Hepatocyte (in vitro differentiated cells): ENCODE results near the gene CEACAM7. TPM values are rescaled to one million over a fixed set of nuclear protein-coding genes. Genes with fewer than 3 reads are reported as not detected.

Source experiments
- DNase-seq: peaks from one replicate; pipeline ENCODE4 v3.0.0-alpha.2; 2016; ENCODE audit warnings: low spot score
- H2AFZ ChIP-seq: fragments of 200-600 bp; sonication (generic); 2 replicates; pipeline ENCODE4 v1.6.0; 2016; ENCODE audit warnings: antibody characterized with exemption, mild to moderate bottlenecking
- H3K27ac ChIP-seq: fragments of 200-600 bp; sonication (generic); 2 replicates; pipeline ENCODE4 v1.5.1; 2016; ENCODE audit warnings: mild to moderate bottlenecking
- H3K27me3 ChIP-seq: fragments of 200-600 bp; sonication (generic); 2 replicates; pipeline ENCODE4 v1.6.1; 2016
- H3K36me3 ChIP-seq: fragments of 200-600 bp; sonication (generic); replicated peaks from 2 replicates; pipeline ENCODE4 v1.5.1; 2016; ENCODE audit warnings: low read depth; ENCODE audit not compliant: insufficient read depth
- H3K4me1 ChIP-seq: fragments of 200-600 bp; sonication (generic); 2 replicates; pipeline ENCODE4 v1.5.1; 2016; ENCODE audit warnings: mild to moderate bottlenecking, moderate library complexity; ENCODE audit not compliant: insufficient read depth
- H3K4me2 ChIP-seq: fragments of 200-600 bp; sonication (generic); 2 replicates; pipeline ENCODE4 v1.6.0; 2016
- H3K4me3 ChIP-seq: fragments of 200-600 bp; sonication (generic); 2 replicates; pipeline ENCODE4 v1.5.1; 2016; ENCODE audit warnings: mild to moderate bottlenecking
- H3K79me2 ChIP-seq: fragments of 200-600 bp; sonication (generic); 2 replicates; pipeline ENCODE4 v1.6.0; 2017; ENCODE audit warnings: mild to moderate bottlenecking
- H3K9me2 ChIP-seq: fragments of 200-600 bp; sonication (generic); replicated peaks from 2 replicates; pipeline ENCODE4 v1.6.0; 2017; ENCODE audit warnings: mild to moderate bottlenecking; ENCODE audit not compliant: insufficient read depth
- H3K9me3 ChIP-seq: fragments of 200-600 bp; sonication (generic); 2 replicates; pipeline ENCODE4 v1.5.1; 2016; ENCODE audit warnings: low read depth, mild to moderate bottlenecking
- H4K20me1 ChIP-seq: fragments of 200-600 bp; sonication (generic); 2 replicates; pipeline ENCODE4 v1.6.0; 2016; ENCODE audit warnings: mild to moderate bottlenecking; ENCODE audit not compliant: insufficient read depth, poor library complexity, severe bottlenecking
- CTCF ChIP-seq: fragments of 200-600 bp; sonication (generic); IDR thresholded peaks from 2 replicates; pipeline ENCODE4 v1.5.1; 2016; ENCODE audit warnings: antibody characterized with exemption, mild to moderate bottlenecking; ENCODE audit not compliant: poor library complexity
- EZH2 ChIP-seq: fragments of 200-600 bp; sonication (generic); IDR thresholded peaks from 2 replicates; pipeline ENCODE4 v1.6.1; 2016; ENCODE audit warnings: antibody characterized with exemption, mild to moderate bottlenecking, borderline replicate concordance
- EZH2phosphoT487 ChIP-seq: fragments of 200-600 bp; sonication (generic); IDR thresholded peaks from one replicate; pipeline ENCODE4 v1.6.1; 2018; ENCODE audit warnings: antibody characterized with exemption, mild to moderate bottlenecking, low read depth, moderate library complexity; ENCODE audit not compliant: unreplicated experiment, severe bottlenecking
- WGBS: methylation state at CpG from one replicate; pipeline ENCODE4 v1.1.6; 2016; ENCODE audit warnings: low lambda C conversion rate; ENCODE audit errors: missing lambda C conversion rate; 5-methylcytosine and 5-hydroxymethylcytosine counted together
- polyA plus RNA-seq: library from polyadenylated mRNA; unstranded; fragments of >200 nt; fragmentation: Nextera tagmentation; extraction: Ambion mirVana; gene quantifications from 2 replicates; pipeline ENCODE4 v1.2.1, GENCODE V29; 2016
- total RNA-seq: library from RNA; depleted of rRNA; stranded (reverse); fragments of >200 nt; gene quantifications from 2 replicates; pipeline ENCODE4 v1.2.3, GENCODE V29; 2014

Gene CEACAM7
- total and polyA plus RNA-seq, 2 experiments from 2014 or later: 2.7 TPM; not detected in 1

DNA sequence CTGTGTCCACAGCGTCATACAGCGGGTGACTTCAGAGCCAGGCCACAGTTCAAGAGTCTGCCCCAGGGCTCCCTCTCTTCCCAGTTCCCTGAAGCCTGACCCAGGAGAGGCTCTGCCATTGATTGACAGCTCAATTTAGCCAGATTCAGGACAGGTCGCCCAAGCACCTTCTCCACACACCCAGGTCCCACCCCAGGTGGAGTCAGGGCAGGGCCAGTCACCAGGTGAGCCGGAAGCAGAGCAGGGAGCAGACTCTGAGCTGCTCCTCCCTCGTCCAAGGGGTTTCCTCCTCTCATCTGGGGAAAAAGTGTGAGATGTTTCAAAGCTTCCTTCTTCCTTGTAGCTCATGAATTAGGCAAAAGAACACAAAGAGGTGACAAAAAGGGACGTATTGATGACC is 5.6 kb downstream of the CEACAM7 start:
- Histone ChIP-seq H3K79me2 (no peaks in the 10 kb centered on the region), H3K9me3 (no peaks in the 10 kb centered on the region), H3K27me3 (no peaks in the 10 kb centered on the region), H2AFZ (no peak overlapping the region), H3K4me3 (no peak overlapping the region), H3K27ac (no peak overlapping the region), H4K20me1 (no peaks in the 10 kb centered on the region), H3K4me1 (no peaks in the 10 kb centered on the region), H3K9me2 (no peaks in the 10 kb centered on the region), H3K4me2 (no peak overlapping the region), H3K36me3 (no peaks in the 10 kb centered on the region)
- WGBS: 47% methylated on average over 6 of the region's 6 CpGs
- DNase-seq: no peak
- no peak for TF ChIP-seq CTCF
- TF ChIP-seq EZH2: no peak
- no peak for TF ChIP-seq EZH2phosphoT487

GRCh38 chr19:41671486-41671885 is 16.6 kb downstream of the CEACAM7 start:
- no peaks in the 10 kb centered on the region for H3K27me3 ChIP-seq
- no peak overlapping the region for H3K27ac ChIP-seq
- H3K36me3 ChIP-seq: no peaks in the 10 kb centered on the region
- no peaks in the 10 kb centered on the region for H4K20me1 ChIP-seq
- H3K9me3 ChIP-seq: peaks cover 3% of the 10 kb centered on the region
- DNase-seq: no peak
- H3K4me1 ChIP-seq: no peaks in the 10 kb centered on the region
- no peaks in the 10 kb centered on the region for H3K79me2 ChIP-seq
- WGBS: 65% methylated on average over 5 of the region's 5 CpGs
- no peak overlapping the region for H3K4me3 ChIP-seq
- H3K4me2 ChIP-seq: no peak overlapping the region
- no peak overlapping the region for H2AFZ ChIP-seq
- no peak for TF ChIP-seq EZH2phosphoT487
- TF ChIP-seq CTCF: no peak
- TF ChIP-seq EZH2: no peak
- no peaks in the 10 kb centered on the region for H3K9me2 ChIP-seq

- Histone ChIP-seq H3K36me3 (no peaks in the 10 kb centered on the region), H3K9me2 (no peaks in the 10 kb centered on the region), H3K27ac (no peak overlapping the region), H3K9me3 (peaks cover 3% of the 10 kb centered on the region), H3K79me2 (no peaks in the 10 kb centered on the region), H2AFZ (no peak overlapping the region), H4K20me1 (no peaks in the 10 kb centered on the region), H3K27me3 (no peaks in the 10 kb centered on the region), H3K4me2 (no peak overlapping the region), H3K4me1 (no peaks in the 10 kb centered on the region), H3K4me3 (no peak overlapping the region)
- DNase-seq: no peak
- TF ChIP-seq CTCF (no peak), EZH2phosphoT487 (no peak), EZH2 (no peak)
These were observed 17.3 kb downstream of the CEACAM7 start for GRCh38 chr19:41670755-41671154.

DNA sequence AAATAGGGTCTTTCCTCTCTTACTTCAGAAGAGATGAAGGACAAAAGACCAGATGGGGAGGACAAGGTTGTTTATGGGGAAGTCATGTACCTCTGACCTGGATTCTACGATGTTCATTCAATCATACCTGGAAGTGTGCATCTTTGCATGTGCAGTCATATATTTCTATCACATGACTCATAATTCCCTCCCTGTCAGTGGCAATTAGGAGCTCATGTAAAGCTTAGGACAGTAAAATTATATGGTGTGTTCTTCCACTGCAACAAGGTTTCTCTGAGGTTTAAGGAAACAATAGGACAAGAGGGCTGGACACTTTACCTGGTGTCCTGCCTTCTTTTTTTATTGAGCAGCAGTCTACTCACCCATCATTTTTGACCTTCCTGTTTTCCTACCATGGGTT is 19.8 kb downstream of the CEACAM7 start:
- no peaks in the 10 kb centered on the region for H4K20me1 ChIP-seq
- H3K9me2 ChIP-seq: no peaks in the 10 kb centered on the region
- H3K9me3 ChIP-seq: peaks cover 3% of the 10 kb centered on the region
- TF ChIP-seq EZH2phosphoT487 (no peak), EZH2 (no peak), CTCF (no peak)
- H3K4me2 ChIP-seq: no peak overlapping the region
- DNase-seq: no peak
- no peak overlapping the region for H3K4me3 ChIP-seq
- H2AFZ ChIP-seq: no peak overlapping the region
- no peaks in the 10 kb centered on the region for H3K79me2 ChIP-seq
- no peak overlapping the region for H3K27ac ChIP-seq
- WGBS: 33% methylated on average over 1 of the region's 1 CpG
- no peaks in the 10 kb centered on the region for H3K27me3 ChIP-seq
- H3K36me3 ChIP-seq: no peaks in the 10 kb centered on the region
- H3K4me1 ChIP-seq: no peaks in the 10 kb centered on the region
